ENCODE measurements around the gene OR1F1. TPM values are rescaled to one million over a fixed set of nuclear protein-coding genes. Genes with fewer than 3 reads are reported as not detected.

Gene OR1F1
- total and polyA plus RNA-seq, 9 of the 15 experiments (the other 6 are each of a cell fraction or from before 2014, with no cell fraction given), result 0.15 to 0.61 (median 0.35) TPM; not detected in 3

DNA sequence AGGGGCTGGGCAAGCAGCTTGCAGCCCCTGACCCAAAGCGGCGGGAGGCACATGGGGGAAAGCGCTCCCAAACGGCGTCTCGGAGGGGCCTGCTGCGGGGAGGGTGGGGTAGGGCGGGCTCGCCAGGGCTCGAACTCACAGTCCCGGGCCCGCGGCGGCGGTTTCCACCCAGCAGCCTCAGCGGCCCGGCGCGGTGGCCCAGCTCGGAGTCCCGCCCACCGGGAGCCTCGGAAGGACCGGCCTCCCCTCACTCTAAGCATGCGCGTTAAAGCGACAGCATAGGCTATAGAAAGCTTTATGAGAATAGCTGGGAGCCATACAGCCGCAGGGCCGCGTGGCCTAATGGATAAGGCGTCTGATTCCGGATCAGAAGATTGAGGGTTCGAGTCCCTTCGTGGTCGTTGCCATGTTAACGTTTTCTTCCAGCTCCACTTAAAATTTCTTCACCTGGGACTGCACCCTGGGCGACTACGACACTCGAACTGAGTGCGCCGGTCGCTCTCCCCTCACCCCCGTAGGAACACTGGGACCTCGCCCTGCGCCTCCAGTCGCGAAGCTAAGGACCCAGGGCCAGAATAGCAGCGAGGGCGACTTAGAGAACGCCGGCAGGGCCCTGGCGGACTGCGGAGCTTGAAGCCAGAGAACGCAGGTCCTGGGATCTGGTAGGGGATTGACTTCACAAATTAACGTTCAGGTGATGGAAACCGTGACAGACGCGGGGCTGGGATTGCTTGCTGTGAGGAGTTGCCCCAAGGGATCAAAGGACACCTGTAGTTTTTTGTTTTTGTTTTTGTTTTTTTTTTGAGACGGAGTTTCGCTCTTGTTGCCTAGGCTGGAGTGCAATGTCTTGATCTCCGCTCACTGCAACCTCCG lies 37.4 kb upstream of the OR1F1 start (continued):
- TF ChIP-seq, protein P1, sequence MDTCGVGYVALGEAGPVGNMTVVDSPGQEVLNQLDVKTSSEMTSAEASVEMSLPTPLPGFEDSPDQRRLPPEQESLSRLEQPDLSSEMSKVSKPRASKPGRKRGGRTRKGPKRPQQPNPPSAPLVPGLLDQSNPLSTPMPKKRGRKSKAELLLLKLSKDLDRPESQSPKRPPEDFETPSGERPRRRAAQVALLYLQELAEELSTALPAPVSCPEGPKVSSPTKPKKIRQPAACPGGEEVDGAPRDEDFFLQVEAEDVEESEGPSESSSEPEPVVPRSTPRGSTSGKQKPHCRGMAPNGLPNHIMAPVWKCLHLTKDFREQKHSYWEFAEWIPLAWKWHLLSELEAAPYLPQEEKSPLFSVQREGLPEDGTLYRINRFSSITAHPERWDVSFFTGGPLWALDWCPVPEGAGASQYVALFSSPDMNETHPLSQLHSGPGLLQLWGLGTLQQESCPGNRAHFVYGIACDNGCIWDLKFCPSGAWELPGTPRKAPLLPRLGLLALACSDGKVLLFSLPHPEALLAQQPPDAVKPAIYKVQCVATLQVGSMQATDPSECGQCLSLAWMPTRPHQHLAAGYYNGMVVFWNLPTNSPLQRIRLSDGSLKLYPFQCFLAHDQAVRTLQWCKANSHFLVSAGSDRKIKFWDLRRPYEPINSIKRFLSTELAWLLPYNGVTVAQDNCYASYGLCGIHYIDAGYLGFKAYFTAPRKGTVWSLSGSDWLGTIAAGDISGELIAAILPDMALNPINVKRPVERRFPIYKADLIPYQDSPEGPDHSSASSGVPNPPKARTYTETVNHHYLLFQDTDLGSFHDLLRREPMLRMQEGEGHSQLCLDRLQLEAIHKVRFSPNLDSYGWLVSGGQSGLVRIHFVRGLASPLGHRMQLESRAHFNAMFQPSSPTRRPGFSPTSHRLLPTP (IDR thresholded peaks at IDR 0.05; ENCODE audit: borderline replicate concordance, extremely low read depth, insufficient read length), result peak; percentile 91
- peak; percentile 97 for TF ChIP-seq BRD9 (IDR thresholded peaks at IDR 0.05; ENCODE audit: low read depth, partially characterized antibody)
- peak; percentile 38; the same call in 1 of the 2 replicates for TF ChIP-seq ESRRA (IDR thresholded peaks at IDR 0.05; ENCODE audit: borderline replicate concordance, low read depth)
- TF ChIP-seq NCOA4 (IDR thresholded peaks at IDR 0.05; ENCODE audit: partially characterized antibody), result no peak
- no peak for TF ChIP-seq MEIS2 (IDR thresholded peaks at IDR 0.05; ENCODE audit: partially characterized antibody)
- no peak for TF ChIP-seq DPF2 (IDR thresholded peaks at IDR 0.05)
- no peak for TF ChIP-seq ZNF140 (CRISPR knock-in tag; IDR thresholded peaks at IDR 0.05)
- TF ChIP-seq ARID3A (IDR thresholded peaks at IDR 0.05; ENCODE audit: borderline replicate concordance, low read depth, low read length), result peak; percentile 93
- peak; percentile 86 for TF ChIP-seq BDP1 (IDR thresholded peaks at IDR 0.05; ENCODE audit: insufficient read depth, insufficient read length)
- TF ChIP-seq ARNT (IDR thresholded peaks at IDR 0.05), result peak in 1 of 2 experiments; percentile 35; a peak in 1 of 4 replicates
- no peak for TF ChIP-seq ZNF785 (CRISPR knock-in tag; IDR thresholded peaks at IDR 0.05)
- TF ChIP-seq, protein P2, sequence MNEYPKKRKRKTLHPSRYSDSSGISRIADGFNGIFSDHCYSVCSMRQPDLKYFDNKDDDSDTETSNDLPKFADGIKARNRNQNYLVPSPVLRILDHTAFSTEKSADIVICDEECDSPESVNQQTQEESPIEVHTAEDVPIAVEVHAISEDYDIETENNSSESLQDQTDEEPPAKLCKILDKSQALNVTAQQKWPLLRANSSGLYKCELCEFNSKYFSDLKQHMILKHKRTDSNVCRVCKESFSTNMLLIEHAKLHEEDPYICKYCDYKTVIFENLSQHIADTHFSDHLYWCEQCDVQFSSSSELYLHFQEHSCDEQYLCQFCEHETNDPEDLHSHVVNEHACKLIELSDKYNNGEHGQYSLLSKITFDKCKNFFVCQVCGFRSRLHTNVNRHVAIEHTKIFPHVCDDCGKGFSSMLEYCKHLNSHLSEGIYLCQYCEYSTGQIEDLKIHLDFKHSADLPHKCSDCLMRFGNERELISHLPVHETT (CRISPR knock-in tag; conservative IDR thresholded peaks at IDR 0.05 in 1 of 2, IDR thresholded peaks at IDR 0.05 in 1 of 2), result peak in 1 of 2 experiments; percentile 77; a peak in 2 of 4 replicates
- TF ChIP-seq, protein P3, sequence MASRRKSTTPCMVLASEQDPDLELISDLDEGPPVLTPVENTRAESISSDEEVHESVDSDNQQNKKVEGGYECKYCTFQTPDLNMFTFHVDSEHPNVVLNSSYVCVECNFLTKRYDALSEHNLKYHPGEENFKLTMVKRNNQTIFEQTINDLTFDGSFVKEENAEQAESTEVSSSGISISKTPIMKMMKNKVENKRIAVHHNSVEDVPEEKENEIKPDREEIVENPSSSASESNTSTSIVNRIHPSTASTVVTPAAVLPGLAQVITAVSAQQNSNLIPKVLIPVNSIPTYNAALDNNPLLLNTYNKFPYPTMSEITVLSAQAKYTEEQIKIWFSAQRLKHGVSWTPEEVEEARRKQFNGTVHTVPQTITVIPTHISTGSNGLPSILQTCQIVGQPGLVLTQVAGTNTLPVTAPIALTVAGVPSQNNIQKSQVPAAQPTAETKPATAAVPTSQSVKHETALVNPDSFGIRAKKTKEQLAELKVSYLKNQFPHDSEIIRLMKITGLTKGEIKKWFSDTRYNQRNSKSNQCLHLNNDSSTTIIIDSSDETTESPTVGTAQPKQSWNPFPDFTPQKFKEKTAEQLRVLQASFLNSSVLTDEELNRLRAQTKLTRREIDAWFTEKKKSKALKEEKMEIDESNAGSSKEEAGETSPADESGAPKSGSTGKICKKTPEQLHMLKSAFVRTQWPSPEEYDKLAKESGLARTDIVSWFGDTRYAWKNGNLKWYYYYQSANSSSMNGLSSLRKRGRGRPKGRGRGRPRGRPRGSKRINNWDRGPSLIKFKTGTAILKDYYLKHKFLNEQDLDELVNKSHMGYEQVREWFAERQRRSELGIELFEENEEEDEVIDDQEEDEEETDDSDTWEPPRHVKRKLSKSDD (conservative IDR thresholded peaks at IDR 0.05; ENCODE audit: low read length), result 0 out of 2 replicates have a peak, but pooled peaks have one; percentile 66
- TF ChIP-seq RNF2 (IDR thresholded peaks at IDR 0.05), result peak; percentile 94
- no peak for TF ChIP-seq FOS (IDR thresholded peaks at IDR 0.05; ENCODE audit: extremely low read depth, insufficient read length)
- peak; percentile 85 for TF ChIP-seq LCOR (CRISPR knock-in tag; IDR thresholded peaks at IDR 0.05)
- TF ChIP-seq, protein P4, sequence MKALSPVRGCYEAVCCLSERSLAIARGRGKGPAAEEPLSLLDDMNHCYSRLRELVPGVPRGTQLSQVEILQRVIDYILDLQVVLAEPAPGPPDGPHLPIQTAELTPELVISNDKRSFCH (CRISPR knock-in tag; IDR thresholded peaks at IDR 0.05), result no peak
- TF ChIP-seq, protein P4 (tag; IDR thresholded peaks at IDR 0.05), result peak; percentile 48; the same call in 1 of the 2 replicates
